CD14-positive monocyte (primary cell): ENCODE results near the gene CLASP1. TPM values are rescaled to one million over a fixed set of nuclear protein-coding genes. Genes with fewer than 3 reads are reported as not detected.
A peak's percentile ranks its signal among the peaks of the same experiment; 100 is the strongest.
"Not testable (repeated sequence)": the region's sequence is repeated elsewhere in the genome, so short reads cannot be mapped to it uniquely, and the experiment has no call there.

Experiments used
- DNase-seq, 3 donors: peaks; one replicate each; pipeline ENCODE4 v3.0.0-alpha.2; 2011 to 2022
- H2AFZ ChIP-seq: 2 replicates; pipeline ENCODE4 v1.6.0; 2012; ENCODE audit warnings: mild to moderate bottlenecking, low read depth, low read length, inconsistent platforms; ENCODE audit not compliant: insufficient read depth, poor library complexity, severe bottlenecking
- H3K27ac ChIP-seq, 2 donors: 1 replicate in 1 of 2; 2 replicates in 1 of 2; pipeline ENCODE4 v1.5.1; 2012 to 2013; ENCODE audit warnings: low read length in 2 of 2, control low read depth in 1 of 2, inconsistent platforms in 1 of 2, low read depth in 1 of 2, mild to moderate bottlenecking in 1 of 2
- H3K27me3 ChIP-seq, 2 donors: one replicate each; pipeline versions ENCODE4 v1.6.0 to v1.6.1; 2011 to 2013; ENCODE audit warnings: low read length in 2 of 2; ENCODE audit not compliant: control insufficient read depth in 2 of 2, insufficient read depth in 2 of 2
- H3K36me3 ChIP-seq, 2 donors: replicated peaks in 1 of 2; 1 replicate in 1 of 2; 2 replicates in 1 of 2; pipeline versions ENCODE4 v1.5.1 to v1.6.1; 2012 to 2013; ENCODE audit warnings: low read length in 2 of 2, control low read depth in 1 of 2, inconsistent platforms in 1 of 2, mild to moderate bottlenecking in 1 of 2; ENCODE audit not compliant: insufficient read depth in 2 of 2, control insufficient read depth in 1 of 2
- H3K4me1 ChIP-seq, 2 donors: 1 replicate in 1 of 2; 2 replicates in 1 of 2; pipeline versions ENCODE4 v1.5.1 to v1.6.1; 2012 to 2013; ENCODE audit warnings: low read length in 2 of 2, control low read depth in 1 of 2, inconsistent platforms in 1 of 2, mild to moderate bottlenecking in 1 of 2, moderate library complexity in 1 of 2; ENCODE audit not compliant: insufficient read depth in 2 of 2, control insufficient read depth in 1 of 2
- H3K4me2 ChIP-seq: replicated peaks from 2 replicates; pipeline ENCODE3; 2012; ENCODE audit warnings: low read length, moderate library complexity, mild to moderate bottlenecking; ENCODE audit not compliant: poor library complexity, severe bottlenecking; ENCODE audit errors: extremely low read depth
- H3K4me3 ChIP-seq, 3 experiments: fragments of 200-600 bp in 1 of 3; sonication (generic) in 1 of 3; replicated peaks in 1 of 3; 1 replicate in 2 of 3; 2 replicates in 1 of 3; pipeline ENCODE4 v1.5.1; 2011 to 2013; ENCODE audit warnings: low read length in 3 of 3, mild to moderate bottlenecking in 3 of 3, control low read depth in 2 of 3, low read depth in 2 of 3, inconsistent platforms in 1 of 3, moderate library complexity in 1 of 3
- H3K79me2 ChIP-seq: 2 replicates; pipeline ENCODE4 v1.6.0; 2012; ENCODE audit warnings: mild to moderate bottlenecking, control low read depth, inconsistent platforms, low read length, moderate library complexity; ENCODE audit not compliant: insufficient read depth
- H3K9ac ChIP-seq: 2 replicates; pipeline ENCODE4 v1.6.0; 2017; ENCODE audit warnings: low read length, mild to moderate bottlenecking; ENCODE audit not compliant: insufficient read depth, poor library complexity, severe bottlenecking
- H3K9me3 ChIP-seq, 2 donors: replicated peaks in 1 of 2; 1 replicate in 1 of 2; 2 replicates in 1 of 2; pipeline versions ENCODE4 v1.5.1 to v1.6.1; 2012 to 2013; ENCODE audit warnings: low read length in 2 of 2, control low read depth in 1 of 2; ENCODE audit not compliant: control insufficient read depth in 1 of 2, insufficient read depth in 1 of 2
- H4K20me1 ChIP-seq: 2 replicates; pipeline ENCODE4 v1.6.0; 2012; ENCODE audit warnings: mild to moderate bottlenecking, low read length, control low read depth, moderate library complexity; ENCODE audit not compliant: insufficient read depth
- H3K27ac Mint-ChIP-seq, 7 donors: one replicate each; pipeline ENCODE4 v1.8.0; 2020; ENCODE audit warnings: mild to moderate bottlenecking in 7 of 7, mixed read lengths in 7 of 7, moderate library complexity in 6 of 7, inconsistent platforms in 2 of 7
- H3K27me3 Mint-ChIP-seq, 3 donors: one replicate each; pipeline ENCODE4 v1.8.0; 2021 to 2022; ENCODE audit warnings: low read depth in 3 of 3, mild to moderate bottlenecking in 3 of 3, mixed read lengths in 3 of 3, moderate library complexity in 3 of 3, inconsistent platforms in 1 of 3
- H3K36me3 Mint-ChIP-seq, 2 donors: one replicate each; pipeline ENCODE4 v1.8.0; 2020; ENCODE audit warnings: mixed read lengths in 2 of 2, inconsistent platforms in 1 of 2, mild to moderate bottlenecking in 1 of 2
- H3K4me1 Mint-ChIP-seq: one replicate; pipeline ENCODE4 v1.8.0; 2020; ENCODE audit warnings: mild to moderate bottlenecking, mixed read lengths
- H3K4me3 Mint-ChIP-seq, 2 donors: one replicate each; pipeline ENCODE4 v1.8.0; 2020; ENCODE audit warnings: mild to moderate bottlenecking in 2 of 2, mixed read lengths in 2 of 2, moderate library complexity in 1 of 2
- H3K9me3 Mint-ChIP-seq, 7 donors: one replicate each; pipeline ENCODE4 v1.8.0; 2020 to 2022; ENCODE audit warnings: mixed read lengths in 7 of 7, mild to moderate bottlenecking in 6 of 7, moderate library complexity in 6 of 7, inconsistent platforms in 2 of 7
- WGBS: methylation state at CpG from one replicate; pipeline ENCODE4 v1.1.5; 2013; ENCODE audit warnings: missing lambda C conversion rate; ENCODE audit not compliant: insufficient coverage; 5-methylcytosine and 5-hydroxymethylcytosine counted together
- intact Hi-C, 2 donors: fragments of 100-400 bp; cut with micrococcal nuclease; formaldehyde crosslinking; loops; one replicate each; pipeline versions ENCODE4 v1.15.0 to v1.15.1; 2023
- polyA plus RNA-seq, 3 donors: library from polyadenylated mRNA; depleted of rRNA in 1 of 3; unstranded in 2 of 3; stranded (reverse) in 1 of 3; fragments of 300-500 nt in 2 of 3; fragments of >200 nt in 1 of 3; fragmentation: Illumina TruSeq in 2 of 3; gene quantifications; 1 replicate in 2 of 3; 2 replicates in 1 of 3; pipeline ENCODE4 v1.2.3, GENCODE V29; 2012 to 2021
- TF ChIP-seq, protein P1 (sequence below): fragments of 200-600 bp; IDR thresholded peaks from one replicate; pipeline ENCODE4 v1.8.0; 2022; ENCODE audit warnings: antibody characterized with exemption, mild to moderate bottlenecking

CLASP1 gene
- polyA plus RNA-seq, 3 donors, result 4.8 to 8.1 (median 7.6) TPM

DNA sequence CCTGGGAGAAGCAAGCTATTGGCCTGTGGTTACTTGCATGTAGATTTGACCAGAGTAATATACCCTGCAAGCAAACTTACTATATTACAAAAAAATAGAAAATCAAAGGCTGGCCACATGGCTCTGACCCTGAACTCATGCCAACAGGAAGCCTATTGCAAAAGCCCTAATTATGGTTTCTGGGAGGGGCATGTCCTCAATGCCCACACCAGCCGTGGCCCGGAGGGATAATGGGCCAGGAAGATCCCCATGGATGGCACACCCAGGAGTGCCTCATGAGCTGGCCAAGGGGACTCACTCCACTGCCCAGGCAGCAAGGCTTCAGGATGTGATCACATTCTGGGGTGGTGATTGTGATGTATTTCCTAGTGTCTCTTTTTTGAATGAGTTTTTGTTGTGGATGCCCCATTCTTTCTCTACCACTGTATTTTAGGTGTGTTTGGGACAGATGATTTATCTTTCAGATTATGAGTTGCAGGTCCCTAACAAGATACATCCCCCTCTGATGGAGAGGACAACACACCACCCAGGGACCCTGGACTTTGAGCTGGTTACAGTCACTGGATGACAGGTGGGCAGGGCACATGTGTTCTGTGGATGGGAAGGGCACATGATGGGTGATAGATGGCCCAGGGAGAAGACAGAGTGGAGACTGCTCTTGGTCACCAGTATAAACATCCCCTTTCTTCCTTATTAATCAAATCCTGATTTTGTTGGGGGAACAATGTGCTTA lies 345.6 kb downstream of the CLASP1 start:
- Mint-ChIP-seq H3K9me3 (peaks cover 0 to 5% (median 2%) of the 10 kb centered on the region in 7 donors), H3K27ac (peak overlapping the region in 5 of 7 donors; percentile 12 to 84 (median 54)), H3K4me1 (peaks cover 20% of the 10 kb centered on the region), H3K27me3 (peaks cover 12 to 22% (median 17%) of the 10 kb centered on the region in 3 donors), H3K4me3 (peak overlapping the region in 1 of 2 donors; percentile 50), H3K36me3 (no peaks in the 10 kb centered on the region)
- Histone ChIP-seq H3K27ac (no peak overlapping the region), H3K9me3 (no peaks in the 10 kb centered on the region), H3K79me2 (no peaks in the 10 kb centered on the region), H2AFZ (no peak overlapping the region), H3K4me2 (peak overlapping the region; percentile 29), H3K4me3 (no peak overlapping the region), H3K9ac (no peak overlapping the region), H3K4me1 (peaks cover 17% of the 10 kb centered on the region in 2 donors), H4K20me1 (no peaks in the 10 kb centered on the region), H3K27me3 (peaks cover 7 to 8% of the 10 kb centered on the region in 2 donors), H3K36me3 (no peaks in the 10 kb centered on the region)
- DNase-seq, result no peak
- intact Hi-C loops, result no loop called here
- TF ChIP-seq, protein P1, sequence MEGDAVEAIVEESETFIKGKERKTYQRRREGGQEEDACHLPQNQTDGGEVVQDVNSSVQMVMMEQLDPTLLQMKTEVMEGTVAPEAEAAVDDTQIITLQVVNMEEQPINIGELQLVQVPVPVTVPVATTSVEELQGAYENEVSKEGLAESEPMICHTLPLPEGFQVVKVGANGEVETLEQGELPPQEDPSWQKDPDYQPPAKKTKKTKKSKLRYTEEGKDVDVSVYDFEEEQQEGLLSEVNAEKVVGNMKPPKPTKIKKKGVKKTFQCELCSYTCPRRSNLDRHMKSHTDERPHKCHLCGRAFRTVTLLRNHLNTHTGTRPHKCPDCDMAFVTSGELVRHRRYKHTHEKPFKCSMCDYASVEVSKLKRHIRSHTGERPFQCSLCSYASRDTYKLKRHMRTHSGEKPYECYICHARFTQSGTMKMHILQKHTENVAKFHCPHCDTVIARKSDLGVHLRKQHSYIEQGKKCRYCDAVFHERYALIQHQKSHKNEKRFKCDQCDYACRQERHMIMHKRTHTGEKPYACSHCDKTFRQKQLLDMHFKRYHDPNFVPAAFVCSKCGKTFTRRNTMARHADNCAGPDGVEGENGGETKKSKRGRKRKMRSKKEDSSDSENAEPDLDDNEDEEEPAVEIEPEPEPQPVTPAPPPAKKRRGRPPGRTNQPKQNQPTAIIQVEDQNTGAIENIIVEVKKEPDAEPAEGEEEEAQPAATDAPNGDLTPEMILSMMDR, result no peak
- WGBS, result 0% methylated on average over 1 of the region's 2 CpGs

DNA sequence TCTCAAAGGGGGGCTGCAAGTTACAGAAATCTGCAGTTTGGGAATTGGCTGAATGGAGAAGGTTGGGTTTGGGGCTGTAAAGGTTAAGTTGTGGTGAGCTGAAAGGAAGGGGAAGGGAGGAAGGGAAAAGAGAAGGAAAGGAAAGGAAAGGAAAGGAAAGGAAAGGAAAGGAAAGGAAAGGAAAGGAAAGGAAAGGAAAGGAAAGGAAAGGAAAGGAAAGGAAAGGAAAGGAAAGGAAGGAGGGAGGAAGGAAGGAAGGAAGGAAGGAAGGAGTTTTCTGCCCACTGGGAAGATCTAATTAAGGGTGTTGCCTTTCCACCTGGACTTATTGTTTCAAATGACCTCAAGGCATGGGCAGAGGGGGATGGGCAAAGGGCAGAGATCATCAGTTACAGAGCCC lies 348.1 kb downstream of the CLASP1 start:
- H3K9me3 Mint-ChIP-seq, H3K4me3 Mint-ChIP-seq, H3K4me2 ChIP-seq, H2AFZ ChIP-seq, H3K36me3 Mint-ChIP-seq, H3K27ac Mint-ChIP-seq, H3K4me3 ChIP-seq, H4K20me1 ChIP-seq, H3K36me3 ChIP-seq, H3K9ac ChIP-seq, H3K27me3 ChIP-seq, H3K9me3 ChIP-seq, H3K79me2 ChIP-seq, intact Hi-C loops, H3K27ac ChIP-seq, DNase-seq: not testable (repeated sequence)
- H3K27me3 Mint-ChIP-seq, result peaks cover under 1 to 17% (median 13%) of the 10 kb centered on the region in 3 donors
- peaks cover 23% of the 10 kb centered on the region for H3K4me1 Mint-ChIP-seq
- peaks cover 17% of the 10 kb centered on the region in 2 donors for H3K4me1 ChIP-seq
